ENCODE results near the gene GABBR2.

GRCh38 chr9:98589102-98589501, 119.6 kb downstream of the GABBR2 start:
- TF ChIP-seq CTCF (IDR thresholded peaks at IDR 0.05) (no peak), POLR2A (IDR thresholded peaks at IDR 0.05) (no peak)

Measured in uterus (tissue), 2 donors.